ENCODE data around the gene ALS2. TPM values are rescaled to one million over a fixed set of nuclear protein-coding genes. Genes with fewer than 3 reads are reported as not detected.

The ALS2 gene
- total RNA-seq, 1 donor from 2014 or later: 41.0 TPM

DNA sequence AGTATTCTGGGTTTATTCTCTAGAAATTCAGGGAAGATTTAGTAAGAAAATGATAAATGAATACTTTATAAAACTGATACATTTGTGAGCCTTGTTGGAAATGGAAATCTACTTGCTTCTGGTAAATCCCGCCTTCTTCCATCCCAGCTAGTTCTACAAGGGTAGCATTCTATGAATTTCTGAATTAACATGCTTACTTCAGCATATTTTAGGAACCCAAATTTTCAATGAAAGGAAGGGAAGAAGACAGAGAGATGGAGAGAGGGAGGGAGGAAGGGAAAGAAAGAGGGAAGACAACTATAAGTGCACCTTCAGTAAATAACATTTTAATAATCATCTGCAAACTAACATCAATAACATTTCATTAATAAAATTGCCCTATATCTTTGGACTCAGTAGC lies 110.9 kb downstream of the ALS2 start:
- no peak for DNase-seq (ENCODE audit: low spot score)
- no peak overlapping the region for H3K4me3 Mint-ChIP-seq
- no peak overlapping the region for H3K4me3 ChIP-seq
- no peaks in the 10 kb centered on the region for H3K4me1 Mint-ChIP-seq
- H4K20me1 ChIP-seq (ENCODE audit: low read depth): no peaks in the 10 kb centered on the region
- peaks cover 4% of the 10 kb centered on the region for H3K27me3 Mint-ChIP-seq (ENCODE audit: insufficient read depth, low read depth)
- H3K4me1 ChIP-seq: no peaks in the 10 kb centered on the region
- TF ChIP-seq EZH2phosphoT487 (IDR thresholded peaks at IDR 0.05) (no peak), EZH2 (IDR thresholded peaks at IDR 0.05) (no peak)
- TF ChIP-seq, protein P1, sequence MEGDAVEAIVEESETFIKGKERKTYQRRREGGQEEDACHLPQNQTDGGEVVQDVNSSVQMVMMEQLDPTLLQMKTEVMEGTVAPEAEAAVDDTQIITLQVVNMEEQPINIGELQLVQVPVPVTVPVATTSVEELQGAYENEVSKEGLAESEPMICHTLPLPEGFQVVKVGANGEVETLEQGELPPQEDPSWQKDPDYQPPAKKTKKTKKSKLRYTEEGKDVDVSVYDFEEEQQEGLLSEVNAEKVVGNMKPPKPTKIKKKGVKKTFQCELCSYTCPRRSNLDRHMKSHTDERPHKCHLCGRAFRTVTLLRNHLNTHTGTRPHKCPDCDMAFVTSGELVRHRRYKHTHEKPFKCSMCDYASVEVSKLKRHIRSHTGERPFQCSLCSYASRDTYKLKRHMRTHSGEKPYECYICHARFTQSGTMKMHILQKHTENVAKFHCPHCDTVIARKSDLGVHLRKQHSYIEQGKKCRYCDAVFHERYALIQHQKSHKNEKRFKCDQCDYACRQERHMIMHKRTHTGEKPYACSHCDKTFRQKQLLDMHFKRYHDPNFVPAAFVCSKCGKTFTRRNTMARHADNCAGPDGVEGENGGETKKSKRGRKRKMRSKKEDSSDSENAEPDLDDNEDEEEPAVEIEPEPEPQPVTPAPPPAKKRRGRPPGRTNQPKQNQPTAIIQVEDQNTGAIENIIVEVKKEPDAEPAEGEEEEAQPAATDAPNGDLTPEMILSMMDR (IDR thresholded peaks at IDR 0.05): no peak
- H3K36me3 Mint-ChIP-seq: no peaks in the 10 kb centered on the region
- no peaks in the 10 kb centered on the region for H3K36me3 ChIP-seq
- H3K9ac ChIP-seq: no peak overlapping the region
- no peak overlapping the region for H3K27ac ChIP-seq
- no peaks in the 10 kb centered on the region for H3K79me2 ChIP-seq (ENCODE audit: low read depth)
- H3K9me3 ChIP-seq (ENCODE audit: low read depth): no peaks in the 10 kb centered on the region
- no peak overlapping the region for H3K4me2 ChIP-seq
- H3K9me3 Mint-ChIP-seq: no peaks in the 10 kb centered on the region
- H3K27me3 ChIP-seq: no peaks in the 10 kb centered on the region
- no peak overlapping the region for H2AFZ ChIP-seq (replicated peaks)
- no peaks in the 10 kb centered on the region for H3F3A ChIP-seq (ENCODE audit: low read depth)
- no peak overlapping the region for H3K27ac Mint-ChIP-seq

DNA sequence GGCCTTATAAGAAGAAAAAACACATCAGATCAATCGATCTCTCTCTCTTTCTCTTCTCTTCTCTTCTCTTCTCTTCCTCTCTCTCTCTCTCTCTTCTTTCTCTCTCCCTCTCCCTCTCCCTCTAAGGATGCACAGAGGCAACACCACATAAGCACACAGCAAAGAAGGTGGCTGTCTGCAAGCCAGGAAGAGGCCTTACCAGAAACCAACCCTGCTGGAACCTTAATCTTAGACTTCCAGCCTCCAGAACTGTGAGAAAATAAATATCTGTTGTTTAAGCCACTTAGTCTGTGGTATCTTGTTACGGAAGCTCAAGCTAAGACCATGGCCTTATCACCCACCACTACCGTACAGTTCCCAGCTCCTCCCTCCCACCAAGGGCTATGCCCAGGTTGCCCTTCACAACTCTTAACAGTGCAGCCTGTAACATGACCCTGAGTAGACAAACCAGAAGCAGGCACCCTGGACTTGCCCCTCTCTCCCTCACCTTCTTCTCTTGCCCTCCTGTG lies 112.3 kb downstream of the ALS2 start:
- H3K4me1 ChIP-seq: no peaks in the 10 kb centered on the region
- H3K4me1 Mint-ChIP-seq: no peaks in the 10 kb centered on the region
- TF ChIP-seq EZH2 (IDR thresholded peaks at IDR 0.05) (no peak), EZH2phosphoT487 (IDR thresholded peaks at IDR 0.05) (no peak)
- TF ChIP-seq, protein P1 (IDR thresholded peaks at IDR 0.05): no peak
- no peak for DNase-seq (ENCODE audit: low spot score)
- H3K27ac Mint-ChIP-seq: no peak overlapping the region
- no peaks in the 10 kb centered on the region for H4K20me1 ChIP-seq (ENCODE audit: low read depth)
- no peaks in the 10 kb centered on the region for H3K36me3 ChIP-seq
- no peaks in the 10 kb centered on the region for H3K79me2 ChIP-seq (ENCODE audit: low read depth)
- no peaks in the 10 kb centered on the region for H3K9me3 ChIP-seq (ENCODE audit: low read depth)
- no peak overlapping the region for H3K9ac ChIP-seq
- no peaks in the 10 kb centered on the region for H3F3A ChIP-seq (ENCODE audit: low read depth)
- no peak overlapping the region for H3K4me2 ChIP-seq
- H3K9me3 Mint-ChIP-seq: no peaks in the 10 kb centered on the region
- H3K27me3 ChIP-seq: no peaks in the 10 kb centered on the region
- no peaks in the 10 kb centered on the region for H3K36me3 Mint-ChIP-seq
- peaks cover 4% of the 10 kb centered on the region for H3K27me3 Mint-ChIP-seq (ENCODE audit: insufficient read depth, low read depth)
- H2AFZ ChIP-seq (replicated peaks): peak overlapping the region; percentile 57
- no peak overlapping the region for H3K4me3 ChIP-seq
- H3K4me3 Mint-ChIP-seq: no peak overlapping the region
- H3K27ac ChIP-seq: no peak overlapping the region

DNA sequence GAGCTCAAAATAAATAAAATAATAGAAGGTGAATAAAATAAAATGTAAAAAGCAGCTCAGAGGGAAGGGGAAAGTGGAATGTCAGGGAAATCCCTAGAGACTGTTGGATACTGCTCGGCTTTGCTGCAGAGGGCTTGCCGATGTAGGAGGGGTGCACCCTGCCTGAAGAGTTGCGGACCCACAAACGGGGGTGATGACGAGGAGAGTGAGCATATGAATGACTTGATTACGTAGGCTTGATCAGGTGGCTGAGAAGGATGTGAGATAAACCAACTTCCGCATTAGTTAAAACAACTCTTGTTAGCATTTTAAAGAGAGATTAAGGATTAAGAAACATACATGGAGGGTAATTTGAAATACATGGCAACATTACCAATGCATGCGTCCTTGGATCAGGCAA lies 116.4 kb downstream of the ALS2 start:
- Mint-ChIP-seq H3K27ac (no peak overlapping the region), H3K4me3 (no peak overlapping the region), H3K27me3 (ENCODE audit: insufficient read depth, low read depth) (no peaks in the 10 kb centered on the region), H3K9me3 (no peaks in the 10 kb centered on the region), H3K4me1 (no peaks in the 10 kb centered on the region), H3K36me3 (no peaks in the 10 kb centered on the region)
- H2AFZ ChIP-seq (replicated peaks): no peak overlapping the region
- H3K36me3 ChIP-seq: no peaks in the 10 kb centered on the region
- H3K4me3 ChIP-seq: no peak overlapping the region
- no peaks in the 10 kb centered on the region for H3F3A ChIP-seq (ENCODE audit: low read depth)
- no peaks in the 10 kb centered on the region for H3K27me3 ChIP-seq
- H3K79me2 ChIP-seq (ENCODE audit: low read depth): no peaks in the 10 kb centered on the region
- H4K20me1 ChIP-seq (ENCODE audit: low read depth): no peaks in the 10 kb centered on the region
- TF ChIP-seq EZH2 (IDR thresholded peaks at IDR 0.05) (no peak), EZH2phosphoT487 (IDR thresholded peaks at IDR 0.05) (no peak)
- TF ChIP-seq, protein P1 (IDR thresholded peaks at IDR 0.05): no peak
- H3K4me2 ChIP-seq: no peak overlapping the region
- H3K27ac ChIP-seq: no peak overlapping the region
- H3K9me3 ChIP-seq (ENCODE audit: low read depth): no peaks in the 10 kb centered on the region
- H3K4me1 ChIP-seq: no peaks in the 10 kb centered on the region
- H3K9ac ChIP-seq: no peak overlapping the region
- DNase-seq (ENCODE audit: low spot score): no peak

All from neural progenitor cell (in vitro differentiated cells).